ENCODE results near the gene B3GNT2.

DNA sequence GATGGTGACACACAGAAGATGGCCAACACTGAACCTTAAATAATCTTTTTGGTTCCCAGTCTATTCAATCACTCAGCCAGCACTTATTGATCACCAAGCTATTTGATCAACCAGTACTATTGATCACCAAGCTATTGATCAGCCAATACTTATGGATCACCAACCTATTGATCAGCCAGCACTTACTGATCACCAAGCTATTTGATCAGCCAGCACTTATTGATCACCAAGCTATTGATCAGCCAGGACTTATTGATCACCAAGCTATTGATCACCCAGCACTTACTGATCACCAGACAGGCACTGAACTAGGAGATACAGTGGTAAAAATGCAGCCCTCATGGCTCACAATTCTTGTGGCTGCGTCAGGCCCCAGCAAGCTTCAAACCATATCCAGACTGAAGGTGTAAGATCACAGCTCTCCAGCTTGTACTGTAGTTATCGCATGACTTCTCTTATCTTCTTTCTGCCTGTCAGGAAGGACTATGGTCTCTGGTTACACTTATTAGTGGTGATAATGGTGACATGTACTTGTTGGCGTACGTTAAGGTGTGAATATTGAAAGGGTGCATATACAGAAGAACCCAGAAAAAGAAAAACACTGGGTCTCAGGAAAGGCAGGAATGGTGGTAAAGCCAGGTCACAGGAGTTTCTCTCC, 18.4 kb upstream of the B3GNT2 start:
- TF ChIP-seq POLR2A (IDR thresholded peaks at IDR 0.05; ENCODE audit: low read depth, low read length): no peak
- TF ChIP-seq POLR2AphosphoS5 (IDR thresholded peaks at IDR 0.05; ENCODE audit: low read depth, low read length): no peak

All from GM12892 (cell line).